ENCODE results near the gene CEACAM19.

The CEACAM19 gene

DNA sequence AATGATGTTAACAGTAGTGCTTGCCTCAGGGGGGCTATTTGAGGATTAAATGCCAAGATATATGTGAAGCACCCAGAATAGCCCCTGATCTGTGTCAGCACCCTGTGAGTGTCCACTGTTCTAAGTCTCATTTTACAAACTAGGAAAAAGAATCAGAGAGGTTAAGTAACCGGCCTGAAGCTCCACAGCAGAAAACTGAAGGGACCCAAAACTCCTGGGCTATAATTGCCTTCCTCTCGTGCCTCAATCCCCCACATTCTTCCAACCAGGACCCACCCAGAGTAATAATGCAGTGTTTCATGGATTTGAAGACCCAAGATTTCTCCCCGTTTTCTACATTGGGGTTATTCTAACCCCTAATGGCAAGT lies 25.2 kb upstream of the CEACAM19 start:
- no peak overlapping the region for H3K4me3 ChIP-seq (ENCODE audit: low read depth, low read length)
- TF ChIP-seq, protein P1, sequence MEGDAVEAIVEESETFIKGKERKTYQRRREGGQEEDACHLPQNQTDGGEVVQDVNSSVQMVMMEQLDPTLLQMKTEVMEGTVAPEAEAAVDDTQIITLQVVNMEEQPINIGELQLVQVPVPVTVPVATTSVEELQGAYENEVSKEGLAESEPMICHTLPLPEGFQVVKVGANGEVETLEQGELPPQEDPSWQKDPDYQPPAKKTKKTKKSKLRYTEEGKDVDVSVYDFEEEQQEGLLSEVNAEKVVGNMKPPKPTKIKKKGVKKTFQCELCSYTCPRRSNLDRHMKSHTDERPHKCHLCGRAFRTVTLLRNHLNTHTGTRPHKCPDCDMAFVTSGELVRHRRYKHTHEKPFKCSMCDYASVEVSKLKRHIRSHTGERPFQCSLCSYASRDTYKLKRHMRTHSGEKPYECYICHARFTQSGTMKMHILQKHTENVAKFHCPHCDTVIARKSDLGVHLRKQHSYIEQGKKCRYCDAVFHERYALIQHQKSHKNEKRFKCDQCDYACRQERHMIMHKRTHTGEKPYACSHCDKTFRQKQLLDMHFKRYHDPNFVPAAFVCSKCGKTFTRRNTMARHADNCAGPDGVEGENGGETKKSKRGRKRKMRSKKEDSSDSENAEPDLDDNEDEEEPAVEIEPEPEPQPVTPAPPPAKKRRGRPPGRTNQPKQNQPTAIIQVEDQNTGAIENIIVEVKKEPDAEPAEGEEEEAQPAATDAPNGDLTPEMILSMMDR (IDR thresholded peaks at IDR 0.05; ENCODE audit: low read depth, low read length, missing control alignments), result no peak
- in situ Hi-C loops (cut with HindIII; ENCODE audit: low sequenced_read_pairs), result no loop called here
- no peak for DNase-seq (ENCODE audit: low read depth)

DNA sequence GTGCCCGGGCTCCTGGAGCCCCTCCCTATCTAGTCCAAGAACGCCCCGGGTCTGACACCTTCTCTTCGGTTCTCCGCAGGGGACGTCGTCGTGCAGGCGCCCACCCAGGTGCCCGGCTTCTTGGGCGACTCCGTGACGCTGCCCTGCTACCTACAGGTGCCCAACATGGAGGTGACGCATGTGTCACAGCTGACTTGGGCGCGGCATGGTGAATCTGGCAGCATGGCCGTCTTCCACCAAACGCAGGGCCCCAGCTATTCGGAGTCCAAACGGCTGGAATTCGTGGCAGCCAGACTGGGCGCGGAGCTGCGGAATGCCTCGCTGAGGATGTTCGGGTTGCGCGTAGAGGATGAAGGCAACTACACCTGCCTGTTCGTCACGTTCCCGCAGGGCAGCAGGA lies 24.1 kb upstream of the CEACAM19 start:
- no peak for DNase-seq (ENCODE audit: low read depth)
- in situ Hi-C loops (cut with HindIII; ENCODE audit: low sequenced_read_pairs), result no loop called here
- TF ChIP-seq, protein P1 (IDR thresholded peaks at IDR 0.05; ENCODE audit: low read depth, low read length, missing control alignments), result no peak
- H3K4me3 ChIP-seq (ENCODE audit: low read depth, low read length), result no peak overlapping the region

DNA sequence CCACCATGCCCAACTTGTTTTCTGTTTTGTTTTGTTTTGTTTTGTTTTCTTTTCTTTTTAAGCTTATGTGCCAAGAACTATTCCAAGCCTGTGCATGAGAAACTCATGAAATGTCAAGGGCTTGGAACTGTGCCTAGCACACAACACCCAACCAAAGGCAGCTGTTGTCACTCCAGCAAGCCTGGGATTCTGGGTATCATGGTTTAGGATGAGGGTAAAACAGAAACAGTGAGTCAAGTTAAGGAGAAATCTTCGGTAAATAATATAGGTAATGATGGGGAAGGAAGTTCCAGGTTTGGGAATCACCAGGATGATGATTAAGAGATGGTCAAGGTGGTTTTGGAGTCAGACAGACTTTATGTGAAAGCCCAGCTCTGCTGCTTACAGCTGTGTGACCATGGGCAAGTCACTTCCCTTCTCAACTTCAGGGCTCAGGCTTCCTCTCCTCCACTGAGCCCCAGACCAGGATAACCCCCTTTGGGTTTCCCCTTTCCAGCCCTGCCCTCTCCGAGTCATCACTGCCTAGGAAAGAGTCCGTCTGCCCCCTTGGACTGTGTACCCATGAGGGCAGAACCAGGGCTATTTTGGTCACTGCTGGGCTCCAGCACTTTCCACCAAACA lies 22.5 kb upstream of the CEACAM19 start:
- no peak for DNase-seq (ENCODE audit: low read depth)
- H3K4me3 ChIP-seq (ENCODE audit: low read depth, low read length), result no peak overlapping the region
- TF ChIP-seq, protein P1 (IDR thresholded peaks at IDR 0.05; ENCODE audit: low read depth, low read length, missing control alignments), result no peak
- in situ Hi-C loops (cut with HindIII; ENCODE audit: low sequenced_read_pairs), result no loop called here

DNA sequence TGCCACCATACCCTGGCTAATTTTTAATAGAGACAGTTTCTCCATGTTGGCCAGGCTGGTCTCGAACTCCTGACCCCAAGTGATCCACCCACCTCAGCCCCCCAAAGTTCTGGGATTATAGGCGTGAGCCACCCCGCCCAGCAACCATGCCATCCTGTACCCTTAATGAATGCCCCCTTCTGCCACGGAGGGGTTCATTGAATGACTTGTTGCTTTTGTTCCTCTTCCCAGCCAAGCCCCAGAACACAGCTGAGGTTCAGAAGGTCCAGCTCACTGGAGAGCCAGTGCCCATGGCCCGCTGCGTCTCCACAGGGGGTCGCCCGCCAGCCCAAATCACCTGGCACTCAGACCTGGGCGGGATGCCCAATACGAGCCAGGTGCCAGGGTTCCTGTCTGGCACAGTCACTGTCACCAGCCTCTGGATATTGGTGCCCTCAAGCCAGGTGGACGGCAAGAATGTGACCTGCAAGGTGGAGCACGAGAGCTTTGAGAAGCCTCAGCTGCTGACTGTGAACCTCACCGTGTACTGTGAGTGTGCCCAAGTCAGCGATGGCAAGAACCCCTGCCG lies 21.6 kb upstream of the CEACAM19 start:
- in situ Hi-C loops (cut with HindIII; ENCODE audit: low sequenced_read_pairs), result no loop called here
- DNase-seq (ENCODE audit: low read depth), result no peak
- TF ChIP-seq, protein P1 (IDR thresholded peaks at IDR 0.05; ENCODE audit: low read depth, low read length, missing control alignments), result no peak
- H3K4me3 ChIP-seq (ENCODE audit: low read depth, low read length), result no peak overlapping the region

DNA sequence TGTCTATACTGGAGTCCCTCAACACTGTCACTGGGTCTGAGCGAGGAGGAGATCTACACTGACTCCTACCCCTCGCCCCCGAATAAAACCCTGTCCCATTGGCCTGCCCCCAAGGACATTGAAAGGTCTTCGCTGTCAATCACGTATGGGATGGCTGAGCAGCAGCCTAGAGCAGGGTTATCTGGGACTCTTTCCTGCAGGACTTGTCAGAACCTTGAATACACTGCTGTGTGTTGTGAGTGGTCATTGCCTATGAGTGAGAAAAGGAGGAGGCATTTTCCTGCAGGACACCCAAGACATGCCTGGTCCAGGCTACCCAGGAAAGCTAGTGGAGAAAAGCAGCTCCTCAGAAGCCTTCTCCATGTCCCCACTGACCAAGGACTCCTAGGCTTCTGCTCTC lies 17.9 kb upstream of the CEACAM19 start:
- in situ Hi-C loops (cut with HindIII; ENCODE audit: low sequenced_read_pairs), result no loop called here
- H3K4me3 ChIP-seq (ENCODE audit: low read depth, low read length), result no peak overlapping the region
- no peak for DNase-seq (ENCODE audit: low read depth)
- TF ChIP-seq, protein P1 (IDR thresholded peaks at IDR 0.05; ENCODE audit: low read depth, low read length, missing control alignments), result no peak

DNA sequence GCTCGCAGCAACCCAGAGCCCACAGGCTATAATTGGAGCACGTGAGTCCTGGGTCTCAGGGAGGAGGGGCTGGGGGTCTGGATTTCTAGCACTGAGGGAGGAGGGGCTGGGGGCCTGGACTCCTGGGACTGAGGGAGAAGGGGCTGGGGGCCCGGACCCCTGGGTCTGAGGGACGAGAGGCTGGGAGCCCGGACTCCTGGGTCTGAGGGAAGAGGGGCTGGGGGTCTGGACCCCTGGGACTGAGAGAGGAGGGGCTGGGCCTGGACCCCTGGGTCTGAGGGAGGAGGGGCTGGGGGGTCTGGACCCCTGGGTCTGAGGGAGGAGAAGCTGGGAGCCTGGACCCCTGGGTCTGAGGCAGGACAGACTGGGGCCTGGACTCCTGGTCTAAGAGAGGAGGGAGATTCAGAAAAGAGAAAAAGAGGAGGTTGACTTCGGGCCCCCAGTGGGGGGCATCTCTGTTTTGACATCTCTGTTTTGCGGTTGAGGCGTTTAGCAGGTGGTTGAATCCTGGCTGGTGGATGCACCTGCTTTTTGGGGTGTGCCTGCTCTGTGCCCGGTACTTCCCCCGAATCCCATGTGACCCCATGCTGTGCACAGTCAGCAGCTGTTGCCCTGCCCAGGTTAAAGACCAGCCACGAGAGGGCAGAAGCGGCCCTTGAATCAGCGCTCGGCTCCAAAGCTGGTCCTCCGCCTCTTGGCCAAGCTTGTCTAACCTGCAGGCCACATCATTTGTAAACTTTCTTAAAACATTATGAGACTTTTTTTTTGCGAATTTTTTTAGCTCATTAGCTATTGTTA lies 17.1 kb upstream of the CEACAM19 start:
- TF ChIP-seq, protein P1 (IDR thresholded peaks at IDR 0.05; ENCODE audit: low read depth, low read length, missing control alignments), result peak; percentile 52
- no peak overlapping the region for H3K4me3 ChIP-seq (ENCODE audit: low read depth, low read length)
- DNase-seq (ENCODE audit: low read depth), result no peak
- in situ Hi-C loops (cut with HindIII; ENCODE audit: low sequenced_read_pairs), result no loop called here
